Dendritic cell treated with granulocyte-macrophage colony-stimulating factor and Interleukin-4, amounts not matched to agents 40 ng/mL and 50 ng/mL, for 4 days (primary cell): ENCODE measurements around the gene KIT.
A peak's percentile ranks its signal among the peaks of the same experiment; 100 is the strongest.

ENCODE experiments used
- H3K27ac Mint-ChIP-seq: one replicate; pipeline ENCODE4 v1.8.0; 2022; ENCODE audit warnings: mild to moderate bottlenecking, mixed read lengths
- H3K27me3 Mint-ChIP-seq: one replicate; pipeline ENCODE4 v1.8.0; 2022; ENCODE audit warnings: mild to moderate bottlenecking, mixed read lengths
- H3K36me3 Mint-ChIP-seq: one replicate; pipeline ENCODE4 v1.8.0; 2022; ENCODE audit warnings: low read depth, mixed read lengths
- H3K4me1 Mint-ChIP-seq: one replicate; pipeline ENCODE4 v1.8.0; 2022; ENCODE audit warnings: low read depth, mixed read lengths
- H3K4me3 Mint-ChIP-seq: one replicate; pipeline ENCODE4 v1.8.0; 2022; ENCODE audit warnings: mild to moderate bottlenecking, moderate library complexity, mixed read lengths
- H3K9me3 Mint-ChIP-seq: one replicate; pipeline ENCODE4 v1.8.0; 2022; ENCODE audit warnings: mixed read lengths
- intact Hi-C: fragments of 100-400 bp; cut with micrococcal nuclease; formaldehyde crosslinking; loops from one replicate; pipeline ENCODE4 v1.15.0; 2022

The KIT gene

GRCh38 chr4:54773022-54773421 lies 115.3 kb downstream of the KIT start:
- Mint-ChIP-seq H3K27ac (no peak overlapping the region), H3K27me3 (no peaks in the 10 kb centered on the region), H3K36me3 (no peaks in the 10 kb centered on the region)

GRCh38 chr4:54779036-54779435 lies 121.3 kb downstream of the KIT start:
- Mint-ChIP-seq H3K9me3 (no peaks in the 10 kb centered on the region), H3K27me3 (no peaks in the 10 kb centered on the region), H3K36me3 (no peaks in the 10 kb centered on the region), H3K4me3 (no peak overlapping the region), H3K27ac (no peak overlapping the region), H3K4me1 (peaks cover 24% of the 10 kb centered on the region)
- intact Hi-C loops: no loop called here

More at GRCh38 chr4:54773022-54773421, 115.3 kb downstream of the KIT start:
- peaks cover 9% of the 10 kb centered on the region for H3K9me3 Mint-ChIP-seq
- intact Hi-C loops: no loop called here
- no peak overlapping the region for H3K4me3 Mint-ChIP-seq
- no peaks in the 10 kb centered on the region for H3K4me1 Mint-ChIP-seq

GRCh38 chr4:54779476-54780148 lies 121.9 kb downstream of the KIT start:
- intact Hi-C loops: no loop called here
- Mint-ChIP-seq H3K4me1 (peaks cover 30% of the 10 kb centered on the region), H3K9me3 (no peaks in the 10 kb centered on the region), H3K36me3 (no peaks in the 10 kb centered on the region), H3K27me3 (no peaks in the 10 kb centered on the region), H3K4me3 (no peak overlapping the region), H3K27ac (peak overlapping the region; percentile 51)

GRCh38 chr4:54780149-54780495 lies 122.4 kb downstream of the KIT start:
- no peaks in the 10 kb centered on the region for H3K9me3 Mint-ChIP-seq
- peaks cover 33% of the 10 kb centered on the region for H3K4me1 Mint-ChIP-seq
- H3K27me3 Mint-ChIP-seq: no peaks in the 10 kb centered on the region
- no peaks in the 10 kb centered on the region for H3K36me3 Mint-ChIP-seq
- H3K27ac Mint-ChIP-seq: peak overlapping the region; percentile 51
- intact Hi-C loops: no loop called here
- H3K4me3 Mint-ChIP-seq: no peak overlapping the region

GRCh38 chr4:54781756-54782155 lies 124.0 kb downstream of the KIT start:
- Mint-ChIP-seq H3K4me1 (peaks cover 33% of the 10 kb centered on the region), H3K27ac (no peak overlapping the region), H3K9me3 (no peaks in the 10 kb centered on the region), H3K4me3 (no peak overlapping the region), H3K36me3 (no peaks in the 10 kb centered on the region), H3K27me3 (no peaks in the 10 kb centered on the region)
- intact Hi-C loops: no loop called here

GRCh38 chr4:54783402-54784110 lies 125.8 kb downstream of the KIT start:
- H3K4me3 Mint-ChIP-seq: no peak overlapping the region
- no peaks in the 10 kb centered on the region for H3K27me3 Mint-ChIP-seq
- peaks cover 33% of the 10 kb centered on the region for H3K4me1 Mint-ChIP-seq
- no peaks in the 10 kb centered on the region for H3K36me3 Mint-ChIP-seq
- H3K9me3 Mint-ChIP-seq: no peaks in the 10 kb centered on the region
- no peak overlapping the region for H3K27ac Mint-ChIP-seq
- intact Hi-C loops: no loop called here

- Mint-ChIP-seq H3K4me3 (no peak overlapping the region), H3K27me3 (no peaks in the 10 kb centered on the region), H3K36me3 (no peaks in the 10 kb centered on the region), H3K4me1 (peaks cover 30% of the 10 kb centered on the region), H3K27ac (peak overlapping the region; percentile 41), H3K9me3 (no peaks in the 10 kb centered on the region)
- intact Hi-C loops: no loop called here
Observed at GRCh38 chr4:54784161-54784671, 126.5 kb downstream of the KIT start.
